ENCODE data around the gene VILL.
"Not testable (repeated sequence)": the region's sequence is repeated elsewhere in the genome, so short reads cannot be mapped to it uniquely, and the experiment has no call there.

The VILL gene

GRCh38 chr3:38019658-38020341, 29.2 kb downstream of the VILL start:
- no peak for DNase-seq

- DNase-seq = no peak
Measured at GRCh38 chr3:38020342-38020726, 29.7 kb downstream of the VILL start.

- DNase-seq = no peak
Measured at GRCh38 chr3:38021196-38021595, 30.6 kb downstream of the VILL start.

GRCh38 chr3:38022301-38022700, 31.7 kb downstream of the VILL start:
- DNase-seq = no peak

GRCh38 chr3:38022896-38023709, 32.5 kb downstream of the VILL start:
- DNase-seq = no peak

GRCh38 chr3:38026856-38027255, 36.3 kb downstream of the VILL start:
- DNase-seq = no peak

GRCh38 chr3:38027466-38028465, 37.2 kb downstream of the VILL start:
- no peak for DNase-seq

GRCh38 chr3:38028621-38029361, 38.2 kb downstream of the VILL start:
- no peak for DNase-seq

GRCh38 chr3:38029400-38030125, 39.0 kb downstream of the VILL start, which contains the start of gene PLCD1:
PLCD1 (minus strand) TSS chr3:38029642; CDS start chr3:38029539, 103 bp downstream.
- no peak for DNase-seq

GRCh38 chr3:38030126-38031021, 39.8 kb downstream of the VILL start:
- DNase-seq = no peak

GRCh38 chr3:38031022-38031994, 40.7 kb downstream of the VILL start:
- DNase-seq = no peak

GRCh38 chr3:38032328-38032865, 41.8 kb downstream of the VILL start:
- no peak for DNase-seq

- DNase-seq = not testable (repeated sequence)
Measured at GRCh38 chr3:38033586-38033985, 43.0 kb downstream of the VILL start.

GRCh38 chr3:38034335-38034734, 43.7 kb downstream of the VILL start:
- not testable (repeated sequence) for DNase-seq

GRCh38 chr3:38036286-38036685, 45.7 kb downstream of the VILL start:
- DNase-seq = no peak

GRCh38 chr3:38036906-38037305, 46.3 kb downstream of the VILL start:
- no peak for DNase-seq

GRCh38 chr3:38038447-38038911, 47.9 kb downstream of the VILL start:
- no peak for DNase-seq

- DNase-seq = peak; percentile 11
Measured at GRCh38 chr3:38039101-38039898, 48.7 kb downstream of the VILL start, which contains the start of gene DLEC1. DLEC1 (plus strand) TSS chr3:38039208; CDS start chr3:38039226, 18 bp downstream.

Data from DMS79 (cell line).